ENCODE measurements around the gene WDR5. TPM values are rescaled to one million over a fixed set of nuclear protein-coding genes. Genes with fewer than 3 reads are reported as not detected.
A peak's percentile ranks its signal among the peaks of the same experiment; 100 is the strongest.

WDR5 gene
- total RNA-seq, 1 donor = 22.0 TPM

GRCh38 chr9:134145262-134145661, 9.4 kb downstream of the WDR5 start:
- no peak for DNase-seq (ENCODE audit: low read depth)
- TF ChIP-seq CTCF (IDR thresholded peaks at IDR 0.05; ENCODE audit: insufficient read depth, low read depth, low read length) = no peak
- H3K4me3 ChIP-seq (ENCODE audit: low read depth, low read length) = no peak overlapping the region

DNA sequence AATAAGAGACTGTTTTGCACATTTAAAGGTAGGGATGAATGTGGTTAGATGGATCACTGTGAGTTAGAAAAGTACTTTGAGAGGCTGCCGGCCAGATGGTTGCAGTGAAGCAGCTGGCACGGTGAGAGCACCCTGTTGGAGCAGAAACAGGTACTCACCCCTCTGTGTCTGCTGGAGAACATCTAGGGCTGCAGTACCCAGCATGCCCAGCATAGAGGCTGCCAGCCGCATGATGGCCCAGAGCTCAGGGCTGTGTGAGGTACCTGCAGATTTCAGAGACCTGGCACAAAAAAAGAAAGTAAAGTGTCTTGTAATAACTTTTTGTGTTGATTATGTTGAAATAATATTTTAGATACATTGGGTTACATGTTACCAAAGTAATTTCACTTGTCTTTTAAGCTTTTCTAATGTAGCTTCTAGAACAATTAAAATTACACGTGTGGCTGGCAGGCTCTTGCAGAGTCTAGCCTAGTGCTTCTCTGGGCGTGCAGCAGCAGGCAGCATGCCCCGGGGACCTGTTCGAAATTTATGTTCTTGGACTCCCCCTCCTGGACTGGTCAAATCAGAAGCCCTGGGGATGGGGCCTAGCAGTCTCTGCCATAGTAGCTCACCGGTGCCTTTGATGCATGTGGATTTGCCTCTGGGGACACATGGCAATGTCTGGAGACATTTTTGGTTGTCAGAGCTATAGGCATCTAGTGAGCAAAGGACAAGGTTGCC, 11.1 kb downstream of the WDR5 start:
- no peak for DNase-seq (ENCODE audit: low read depth)
- TF ChIP-seq CTCF (IDR thresholded peaks at IDR 0.05; ENCODE audit: insufficient read depth, low read depth, low read length) = no peak
- no peak overlapping the region for H3K4me3 ChIP-seq (ENCODE audit: low read depth, low read length)

DNA sequence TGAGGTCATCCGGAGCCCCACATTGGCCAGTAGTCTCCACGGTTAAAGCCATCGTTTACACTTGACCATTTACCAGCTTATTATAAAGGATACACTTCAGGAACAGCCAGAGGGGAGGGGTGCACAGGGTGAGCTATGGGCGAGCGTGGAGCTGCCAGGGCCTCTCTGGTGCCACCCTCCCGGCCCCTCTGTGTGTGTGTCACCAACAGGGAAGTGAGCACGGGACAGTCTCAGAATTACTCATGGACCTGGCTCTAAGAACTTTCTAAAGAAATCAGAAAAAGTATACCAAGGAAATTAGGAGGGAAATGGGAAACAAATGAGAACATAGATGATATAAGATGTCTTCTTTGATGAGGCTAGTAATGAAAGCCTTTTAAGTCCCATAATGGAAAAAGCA, 13.5 kb downstream of the WDR5 start:
- TF ChIP-seq CTCF (IDR thresholded peaks at IDR 0.05; ENCODE audit: insufficient read depth, low read depth, low read length) = no peak
- H3K4me3 ChIP-seq (ENCODE audit: low read depth, low read length) = no peak overlapping the region
- no peak for DNase-seq (ENCODE audit: low read depth)

- no peak overlapping the region for H3K4me3 ChIP-seq (ENCODE audit: low read depth, low read length)
- peak; percentile 19 for DNase-seq (ENCODE audit: low read depth)
- no peak for TF ChIP-seq CTCF (IDR thresholded peaks at IDR 0.05; ENCODE audit: insufficient read depth, low read depth, low read length)
Observed at GRCh38 chr9:134150557-134151214, 14.8 kb downstream of the WDR5 start.

DNA sequence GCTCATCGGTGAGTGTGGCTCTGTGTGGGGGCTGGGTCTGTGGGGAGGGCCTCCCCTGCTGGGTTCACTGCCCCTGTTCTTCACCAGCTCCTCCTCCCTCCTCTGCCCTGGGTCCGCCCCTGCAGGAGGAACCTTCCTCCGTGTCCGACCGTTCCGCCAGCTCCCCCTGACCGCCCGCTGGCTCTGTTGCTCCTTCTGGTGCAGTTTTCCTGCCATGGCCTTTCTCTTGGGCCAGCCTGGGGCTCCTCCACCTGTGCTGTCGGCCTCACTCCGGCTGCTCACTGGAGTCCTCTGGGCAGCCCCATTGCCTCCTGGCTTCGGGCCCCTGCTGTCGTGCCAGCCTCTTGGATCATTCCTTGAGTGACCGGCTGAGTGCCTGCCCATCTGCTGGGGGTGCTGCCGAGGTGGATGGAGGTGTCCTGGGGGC, 16.2 kb downstream of the WDR5 start:
- no peak for TF ChIP-seq CTCF (IDR thresholded peaks at IDR 0.05; ENCODE audit: insufficient read depth, low read depth, low read length)
- no peak for DNase-seq (ENCODE audit: low read depth)
- H3K4me3 ChIP-seq (ENCODE audit: low read depth, low read length) = no peak overlapping the region

- DNase-seq (ENCODE audit: low read depth) = no peak
- no peak for TF ChIP-seq CTCF (IDR thresholded peaks at IDR 0.05; ENCODE audit: insufficient read depth, low read depth, low read length)
- no peak overlapping the region for H3K4me3 ChIP-seq (ENCODE audit: low read depth, low read length)
Observed at GRCh38 chr9:134152488-134152887, 16.6 kb downstream of the WDR5 start.

Measured in fibroblast of villous mesenchyme (primary cell).